GM18520 (cell line): ENCODE data around the gene TCF7L2.

ENCODE experiments used
- ATAC-seq: cut with Tn5 transposase; IDR thresholded peaks from one replicate; pipeline ENCODE4 v1.9.1; 2021; ENCODE audit not compliant: unreplicated experiment

The TCF7L2 gene

DNA sequence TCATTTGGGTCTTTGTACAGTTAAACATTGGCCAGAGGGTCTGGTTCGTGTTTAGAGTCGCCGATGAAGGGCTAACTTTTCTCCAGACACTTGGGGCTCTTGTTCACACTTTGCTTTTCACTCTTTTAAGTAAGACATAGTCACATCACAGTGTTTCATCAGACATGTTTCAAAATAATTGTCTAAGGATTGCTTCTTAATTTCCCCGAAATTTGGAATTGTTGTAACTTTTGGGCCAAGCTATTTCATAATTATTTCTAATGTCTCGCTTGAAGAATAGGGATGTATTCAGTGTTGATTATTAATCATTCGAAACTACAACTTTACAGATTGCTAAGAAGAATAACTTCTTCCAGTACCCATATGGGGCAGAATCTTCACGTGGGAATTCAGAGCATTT lies 92.8 kb downstream of the TCF7L2 start:
- ATAC-seq, result no peak

DNA sequence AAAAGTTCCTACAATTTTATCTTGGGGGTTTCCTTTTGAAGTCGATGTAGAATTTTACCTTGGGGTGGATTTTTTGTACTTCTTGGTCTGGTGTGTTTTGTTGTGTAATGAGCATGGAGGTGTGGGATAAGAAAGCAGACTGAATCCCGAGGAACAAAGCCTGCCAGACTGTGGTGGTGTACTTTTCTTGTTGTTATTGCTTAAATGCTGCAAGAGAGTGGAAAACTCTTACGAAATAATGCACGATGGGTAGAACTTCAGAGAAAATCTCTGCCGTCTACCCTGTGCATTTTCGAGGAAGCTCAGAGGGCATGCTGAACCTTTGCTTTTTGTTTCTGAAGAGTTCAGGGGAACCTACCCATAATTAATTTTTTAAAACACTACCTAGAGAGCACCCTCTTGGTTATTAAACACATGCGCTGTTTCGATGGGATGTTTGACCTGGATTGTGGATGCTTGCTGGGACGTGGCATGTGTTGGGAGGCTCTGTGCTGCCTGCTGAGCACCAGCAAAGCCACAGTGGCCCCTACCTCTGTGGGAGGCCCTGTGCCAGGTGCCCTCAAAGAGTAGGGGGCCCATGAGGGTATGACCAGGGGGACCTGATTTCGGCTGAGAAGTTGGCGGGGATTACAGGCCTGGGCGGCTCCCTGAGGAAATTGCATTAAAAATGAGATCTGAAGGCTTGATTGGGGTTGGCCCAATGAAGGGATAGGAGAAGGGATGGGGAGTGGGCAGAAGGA lies 94.1 kb downstream of the TCF7L2 start:
- no peak for ATAC-seq

DNA sequence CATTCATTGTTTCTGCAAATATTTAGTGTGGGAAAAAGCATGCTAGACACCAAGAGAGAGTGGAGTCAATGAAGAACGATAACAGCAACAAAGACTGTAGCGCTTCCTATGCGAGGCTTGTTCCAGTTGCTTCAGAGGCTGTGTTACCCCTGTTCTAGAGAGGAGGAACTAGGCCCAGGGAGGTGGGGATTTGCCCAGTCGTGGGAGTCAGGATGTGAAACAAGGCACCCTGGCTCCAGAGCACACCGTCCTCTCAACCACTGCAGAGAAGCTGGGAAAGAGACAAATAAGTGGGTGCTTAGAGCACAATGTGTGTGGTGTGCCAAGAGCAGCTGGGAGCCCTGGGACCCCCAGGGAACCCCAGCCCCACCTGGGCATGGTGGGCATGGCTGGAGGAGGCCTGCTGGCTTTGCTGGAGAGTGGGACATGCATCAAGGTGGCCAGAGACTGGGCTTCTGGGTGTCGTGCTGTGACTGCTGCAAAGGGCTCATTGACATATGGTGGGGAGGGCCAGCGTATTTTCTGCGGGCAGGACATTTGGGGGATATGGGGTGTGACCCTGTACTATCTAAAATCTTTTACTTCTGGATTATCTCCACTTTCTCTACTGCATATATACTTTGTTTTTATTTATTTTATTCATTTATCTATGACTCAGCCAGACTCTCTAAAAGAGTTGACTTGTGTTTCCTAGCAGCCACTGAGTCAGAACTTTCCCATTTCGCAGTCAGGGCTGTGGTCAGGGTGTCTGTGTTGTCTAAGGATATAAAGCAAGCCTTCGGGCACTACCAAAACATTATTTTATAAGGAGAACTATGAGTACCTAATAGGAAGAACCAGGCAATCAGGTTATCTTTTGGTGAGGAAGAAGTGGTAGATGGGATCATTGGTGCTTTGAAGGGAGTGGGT lies 95.4 kb downstream of the TCF7L2 start:
- ATAC-seq, result no peak

GRCh38 chr10:113047151-113047550 lies 97.1 kb downstream of the TCF7L2 start:
- no peak for ATAC-seq

GRCh38 chr10:113047605-113047962 lies 97.5 kb downstream of the TCF7L2 start:
- no peak for ATAC-seq

DNA sequence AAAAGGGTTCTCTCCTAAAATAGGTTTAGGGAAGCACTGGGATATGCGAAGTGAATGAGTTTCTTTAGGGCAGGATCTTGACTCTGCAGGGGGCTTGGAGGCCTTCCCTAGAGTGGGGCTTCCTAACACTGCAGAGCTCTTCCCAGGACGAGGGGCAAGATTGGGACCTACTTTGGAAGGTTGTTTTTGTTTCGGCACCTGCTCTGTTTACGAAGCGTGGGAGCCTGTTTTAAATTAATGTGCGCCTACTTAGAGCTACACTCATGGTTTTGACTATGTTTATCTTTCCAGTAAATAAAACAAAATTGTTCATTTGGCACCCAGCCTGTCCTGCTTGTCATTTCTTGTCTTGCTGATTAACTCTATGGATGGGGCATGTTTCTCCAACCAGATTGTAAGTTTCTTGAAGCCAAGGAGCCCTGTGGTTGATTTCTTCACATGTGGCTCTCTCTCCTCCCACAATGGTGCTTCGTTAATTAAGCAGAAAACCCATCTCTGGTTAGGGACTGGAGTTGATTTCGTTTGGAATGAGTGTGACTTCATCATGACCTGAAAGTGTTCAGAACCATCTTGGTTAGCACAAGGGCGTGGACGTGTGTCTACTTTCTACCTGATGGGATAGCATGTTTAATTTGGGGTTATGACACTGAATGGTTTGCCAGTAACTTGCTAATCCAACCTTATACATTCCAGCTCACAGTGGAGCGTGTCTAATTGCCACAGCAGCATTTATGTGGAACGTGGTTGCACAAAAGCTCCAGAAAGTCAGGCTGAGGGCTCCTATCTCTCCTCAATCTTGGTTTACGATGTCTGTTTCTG lies 98.1 kb downstream of the TCF7L2 start:
- no peak for ATAC-seq

- ATAC-seq, result no peak
Observed at GRCh38 chr10:113049881-113050280, 99.8 kb downstream of the TCF7L2 start.

DNA sequence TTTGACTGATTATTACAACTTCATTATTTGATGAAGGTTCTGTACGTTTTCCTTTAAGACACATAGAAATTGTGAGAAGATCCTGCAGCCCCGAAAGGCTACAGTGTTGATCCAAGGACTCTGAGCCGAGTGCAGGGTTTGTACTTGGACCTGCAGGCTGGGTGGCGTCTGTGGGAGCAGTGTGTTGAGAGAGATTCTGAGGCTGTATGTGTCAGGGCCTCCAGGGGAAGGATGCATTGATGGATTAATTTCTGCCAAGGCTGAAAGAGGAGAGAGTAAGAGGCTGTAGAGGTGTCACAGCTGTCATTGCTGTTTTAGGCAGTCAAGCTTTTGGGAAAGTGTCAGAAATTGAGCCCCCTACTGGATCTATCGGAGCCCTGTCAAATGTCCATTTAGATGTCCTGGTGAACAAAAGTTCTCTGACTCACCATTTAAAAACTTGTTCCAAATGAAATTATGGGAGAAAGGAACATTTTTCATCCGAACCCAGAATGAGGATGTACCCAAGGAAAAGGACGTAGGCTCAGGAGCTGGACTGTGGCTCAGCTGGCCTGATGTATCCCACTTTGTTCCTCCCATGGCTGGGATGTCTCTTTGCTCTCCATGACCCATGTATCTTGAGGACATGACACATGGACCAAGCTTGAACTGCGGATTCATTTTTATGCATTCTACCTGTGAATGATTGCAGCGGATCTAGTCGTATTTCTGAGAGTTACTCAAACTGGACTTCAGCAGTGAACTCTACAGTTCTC lies 102.2 kb downstream of the TCF7L2 start:
- no peak for ATAC-seq

GRCh38 chr10:113053091-113053490 lies 103.0 kb downstream of the TCF7L2 start:
- ATAC-seq, result no peak

GRCh38 chr10:113053881-113054280 lies 103.8 kb downstream of the TCF7L2 start:
- no peak for ATAC-seq

DNA sequence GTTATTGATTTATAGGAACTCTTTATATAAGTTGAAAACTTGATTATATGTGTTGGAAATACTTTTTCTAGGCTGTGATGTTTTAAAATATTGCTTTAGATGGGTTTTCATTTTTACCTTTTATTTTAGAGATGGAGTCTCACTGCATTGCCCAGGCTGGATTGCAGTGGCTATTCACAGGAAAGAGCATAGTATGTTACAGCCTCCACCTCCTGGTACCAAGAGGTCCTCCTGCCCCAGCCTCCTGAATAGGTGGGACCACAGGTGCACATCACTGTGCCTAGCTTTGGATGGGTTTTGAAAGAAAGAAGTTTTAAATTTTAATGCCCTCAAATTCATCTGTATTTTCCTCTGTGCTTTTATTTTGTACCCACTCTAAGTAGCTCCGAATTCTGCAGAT lies 105.4 kb downstream of the TCF7L2 start:
- ATAC-seq, result no peak

- ATAC-seq, result no peak
Observed at GRCh38 chr10:113056030-113056429, 106.0 kb downstream of the TCF7L2 start.

DNA sequence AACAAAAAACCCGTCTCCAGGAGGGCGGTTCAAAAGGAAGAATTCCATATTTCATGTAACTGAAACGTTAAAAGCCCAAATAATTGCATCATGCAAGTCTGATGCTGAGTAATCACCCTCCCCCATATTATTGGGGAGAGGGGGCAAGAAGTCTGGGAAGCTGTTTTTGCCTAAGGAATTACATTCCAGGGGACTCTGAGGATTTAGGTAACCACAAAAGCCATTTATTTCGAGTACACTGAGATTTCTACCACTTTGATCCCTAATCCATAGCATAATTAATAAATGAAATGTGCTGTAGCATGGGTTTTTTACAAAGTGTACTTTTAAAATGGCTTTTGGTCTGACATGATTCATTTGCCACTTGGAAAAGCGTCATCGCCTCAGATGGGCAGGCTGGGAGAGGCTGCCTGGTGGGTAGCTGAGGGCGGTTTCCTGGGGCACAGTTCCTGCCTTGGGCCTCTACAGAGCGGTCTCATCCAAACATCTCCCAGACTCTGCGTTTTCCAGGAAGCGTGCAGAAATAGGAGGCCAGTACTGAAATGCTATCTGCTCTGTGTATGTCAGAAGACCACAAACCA lies 106.5 kb downstream of the TCF7L2 start:
- ATAC-seq, result no peak

- no peak for ATAC-seq
Observed at GRCh38 chr10:113057948-113058522, 108.0 kb downstream of the TCF7L2 start.

GRCh38 chr10:113058523-113059370 lies 108.7 kb downstream of the TCF7L2 start:
- no peak for ATAC-seq

- no peak for ATAC-seq
Observed at GRCh38 chr10:113059371-113059780, 109.3 kb downstream of the TCF7L2 start.

DNA sequence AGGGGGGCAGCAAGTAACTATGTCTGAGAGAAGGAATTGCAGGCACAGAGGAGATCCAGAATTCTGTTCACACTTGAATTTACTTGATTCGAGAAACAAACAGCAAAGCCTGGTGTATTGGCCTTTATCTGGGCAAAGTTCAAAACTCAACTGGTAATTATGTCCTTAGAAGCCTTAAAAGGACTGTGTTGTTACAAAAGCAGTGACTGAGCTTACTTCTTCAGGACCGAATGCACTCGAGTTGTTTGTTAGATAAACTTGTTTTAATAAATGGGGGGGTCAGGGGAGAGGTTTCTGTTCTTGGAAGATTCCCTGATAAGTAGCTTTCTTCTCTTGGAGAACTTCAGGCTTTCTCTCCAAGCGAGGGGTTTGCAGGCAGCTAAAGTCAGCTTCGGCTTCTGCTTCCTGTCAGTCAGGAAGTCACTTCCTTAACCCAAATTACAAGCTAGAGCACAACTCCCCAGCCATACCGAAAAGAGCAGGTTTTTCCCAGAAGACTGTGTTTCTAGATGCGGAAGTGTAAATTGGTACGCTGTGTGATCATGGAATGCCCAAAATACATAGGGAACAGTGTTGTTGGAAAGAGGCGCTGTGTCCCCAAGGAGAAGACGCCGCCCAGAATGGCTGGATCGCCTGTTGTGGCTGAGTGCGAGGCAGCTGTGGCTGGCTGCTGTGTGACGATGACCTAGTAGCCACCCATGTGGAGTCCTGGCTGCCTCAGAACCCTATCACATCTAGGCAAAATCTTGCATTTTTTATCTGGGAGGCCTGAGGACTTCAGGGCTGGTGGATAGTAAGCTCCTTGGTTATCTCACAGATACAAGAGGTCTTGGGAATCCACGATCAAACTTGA lies 110.4 kb downstream of the TCF7L2 start:
- ATAC-seq, result no peak

- ATAC-seq, result no peak
Observed at GRCh38 chr10:113061054-113061430, 111.0 kb downstream of the TCF7L2 start.
